HG02763 (cell line): Measurements from ENCODE around the gene NPAT.
A peak's percentile ranks its signal among the peaks of the same experiment; 100 is the strongest.
"Not testable (repeated sequence)": the region's sequence is repeated elsewhere in the genome, so short reads cannot be mapped to it uniquely, and the experiment has no call there.

Experiments
- ATAC-seq: cut with Tn5 transposase; IDR thresholded peaks from one replicate; pipeline ENCODE4 v1.9.1; 2021; ENCODE audit warnings: mild to moderate bottlenecking, moderate library complexity; ENCODE audit not compliant: unreplicated experiment

Gene NPAT

GRCh38 chr11:108220721-108221336 is 1.6 kb downstream of the NPAT start:
- ATAC-seq, result no peak

- no peak for ATAC-seq
Measured at GRCh38 chr11:108218912-108219783, 3.3 kb downstream of the NPAT start.

DNA sequence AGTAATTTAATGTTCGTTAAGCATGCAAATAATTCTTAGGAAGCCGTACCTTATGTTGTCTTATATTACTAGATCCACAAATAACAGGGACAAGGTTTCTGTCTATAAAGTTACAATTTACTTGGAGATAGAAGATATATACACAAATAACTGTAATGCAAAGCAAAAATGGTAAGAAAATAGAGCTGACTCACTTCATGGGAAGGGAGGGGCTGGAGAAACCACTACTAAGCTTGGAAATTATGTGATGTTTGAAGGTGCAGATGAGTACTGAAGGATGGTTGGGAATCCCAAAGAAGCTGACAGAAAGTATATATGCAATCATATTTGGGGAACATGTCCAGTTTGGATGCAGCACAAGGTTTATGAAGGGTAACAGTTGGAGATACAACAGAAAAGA is 4.0 kb downstream of the NPAT start:
- no peak for ATAC-seq

DNA sequence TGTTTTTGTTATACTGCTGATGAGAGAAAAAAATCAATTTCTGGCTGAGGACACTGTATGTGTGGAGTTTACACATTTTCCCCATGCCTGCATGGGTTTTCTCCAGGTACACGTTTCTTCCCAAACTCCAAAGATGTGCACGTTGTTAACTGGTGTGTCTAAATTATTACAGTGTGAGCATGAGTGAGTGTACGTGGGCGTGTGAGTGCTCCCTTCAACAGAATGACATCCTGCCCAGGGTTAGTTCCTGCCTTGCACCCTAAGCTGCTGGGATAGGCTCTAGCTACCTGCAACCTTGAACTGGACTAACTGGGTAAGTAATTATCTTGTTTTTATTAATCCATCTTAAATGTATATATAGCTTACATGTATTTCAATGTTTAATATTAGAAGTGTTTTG is 5.5 kb downstream of the NPAT start:
- ATAC-seq, result no peak

- no peak for ATAC-seq
Measured at GRCh38 chr11:108213784-108214183, 8.7 kb downstream of the NPAT start.

- no peak for ATAC-seq
Measured at GRCh38 chr11:108210441-108210840, 12.0 kb downstream of the NPAT start.

DNA sequence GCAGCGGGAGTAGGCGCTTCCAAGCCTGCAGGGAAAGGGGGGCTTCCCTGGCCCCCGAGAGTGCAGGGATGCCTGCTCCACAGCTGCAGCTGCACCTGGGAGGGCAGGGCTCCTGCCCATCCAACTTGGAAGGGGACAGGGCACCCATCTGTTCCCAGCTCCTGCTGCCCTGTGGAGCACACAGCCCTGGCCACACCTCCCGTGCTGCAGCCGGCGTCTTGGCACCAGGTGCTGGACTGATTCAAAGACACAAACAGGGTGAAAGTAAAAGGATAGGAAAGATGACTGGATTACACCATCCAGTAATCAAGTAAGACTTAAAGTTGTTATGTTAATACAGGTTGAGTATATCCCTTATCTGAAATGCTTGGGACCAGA is 14.8 kb downstream of the NPAT start:
- ATAC-seq, result no peak

DNA sequence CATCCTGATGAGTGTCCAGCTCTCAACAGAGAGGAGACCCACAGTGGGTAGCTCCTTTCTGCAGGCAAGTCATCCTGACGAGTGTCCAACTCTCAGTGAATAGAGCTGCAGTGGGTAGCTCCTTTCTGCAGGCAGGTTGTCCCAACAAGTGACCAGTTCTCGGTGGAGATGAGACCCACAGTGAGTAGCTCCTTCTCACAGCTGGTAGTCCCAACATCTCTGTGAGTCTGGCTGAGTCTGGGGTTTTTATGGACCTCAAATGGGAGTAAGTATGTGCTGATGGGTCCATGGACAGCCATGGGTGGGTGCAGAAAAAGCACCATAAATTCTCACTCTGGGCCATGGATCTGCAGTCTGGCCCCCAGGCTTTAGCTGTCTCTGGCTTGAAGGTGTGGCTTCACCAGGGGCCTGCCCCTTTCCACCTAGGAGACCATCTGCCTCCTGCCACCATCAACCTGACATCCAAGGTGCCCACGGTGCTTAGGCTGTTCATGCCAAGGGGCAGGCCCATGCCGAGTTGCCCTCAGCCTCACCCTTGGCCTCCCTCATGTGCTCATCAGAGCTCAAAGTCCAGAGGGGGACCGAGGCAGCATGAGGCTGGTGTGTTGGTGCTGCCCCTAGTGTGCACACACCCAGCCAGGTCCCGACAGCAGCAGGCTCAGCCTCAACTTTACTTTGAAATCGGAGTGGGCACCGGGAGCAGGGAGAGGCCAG is 15.3 kb downstream of the NPAT start:
- ATAC-seq, result no peak

- ATAC-seq, result no peak
Measured at GRCh38 chr11:108206171-108206570, 16.3 kb downstream of the NPAT start.

DNA sequence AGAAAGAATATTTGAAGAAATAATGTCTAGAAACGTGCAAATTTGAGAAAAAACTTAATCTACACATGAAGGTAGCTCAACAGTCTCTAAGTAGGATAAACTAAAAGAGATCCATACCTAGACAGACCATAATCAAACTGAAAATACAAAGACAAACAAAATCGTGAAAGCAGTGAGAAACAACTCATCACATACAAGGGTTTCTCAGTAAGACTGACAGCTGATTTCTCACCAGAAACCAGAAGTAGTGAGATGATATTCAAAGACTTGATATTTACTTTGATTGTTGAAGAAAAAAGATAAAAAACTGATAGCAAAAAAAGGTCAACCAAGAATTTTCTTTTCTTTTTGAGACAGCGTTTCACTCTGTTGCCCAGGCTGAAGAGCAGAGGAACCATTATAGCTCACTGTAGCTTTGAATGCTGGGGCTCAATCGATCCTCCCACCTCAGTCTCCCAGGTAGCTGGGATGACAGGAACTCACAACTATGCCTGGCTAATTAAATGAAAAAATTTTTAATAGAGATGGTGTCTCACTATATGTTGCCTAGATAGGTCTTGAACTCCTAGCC is 17.4 kb downstream of the NPAT start:
- no peak for ATAC-seq

DNA sequence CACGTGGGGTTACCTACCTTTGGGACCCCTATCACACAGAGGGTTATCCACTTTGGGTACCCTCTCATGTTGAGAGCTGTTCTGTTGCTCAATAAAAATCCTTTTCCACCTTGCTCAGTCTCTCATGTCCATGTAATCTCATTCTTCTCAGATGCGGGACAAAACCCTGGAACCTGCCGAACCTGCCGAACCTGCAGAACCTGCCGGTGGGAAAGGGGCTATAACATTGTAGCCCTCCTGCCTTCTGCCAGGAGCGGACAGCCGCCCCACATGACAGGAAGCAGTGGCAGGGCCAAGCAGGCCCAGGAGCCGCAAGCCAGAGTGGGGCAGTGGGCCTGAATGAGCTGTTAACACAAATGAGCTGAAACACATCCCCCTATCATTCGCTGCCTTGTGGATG is 18.1 kb downstream of the NPAT start:
- ATAC-seq, result no peak

- no peak for ATAC-seq
Measured at GRCh38 chr11:108203075-108203474, 19.4 kb downstream of the NPAT start.

DNA sequence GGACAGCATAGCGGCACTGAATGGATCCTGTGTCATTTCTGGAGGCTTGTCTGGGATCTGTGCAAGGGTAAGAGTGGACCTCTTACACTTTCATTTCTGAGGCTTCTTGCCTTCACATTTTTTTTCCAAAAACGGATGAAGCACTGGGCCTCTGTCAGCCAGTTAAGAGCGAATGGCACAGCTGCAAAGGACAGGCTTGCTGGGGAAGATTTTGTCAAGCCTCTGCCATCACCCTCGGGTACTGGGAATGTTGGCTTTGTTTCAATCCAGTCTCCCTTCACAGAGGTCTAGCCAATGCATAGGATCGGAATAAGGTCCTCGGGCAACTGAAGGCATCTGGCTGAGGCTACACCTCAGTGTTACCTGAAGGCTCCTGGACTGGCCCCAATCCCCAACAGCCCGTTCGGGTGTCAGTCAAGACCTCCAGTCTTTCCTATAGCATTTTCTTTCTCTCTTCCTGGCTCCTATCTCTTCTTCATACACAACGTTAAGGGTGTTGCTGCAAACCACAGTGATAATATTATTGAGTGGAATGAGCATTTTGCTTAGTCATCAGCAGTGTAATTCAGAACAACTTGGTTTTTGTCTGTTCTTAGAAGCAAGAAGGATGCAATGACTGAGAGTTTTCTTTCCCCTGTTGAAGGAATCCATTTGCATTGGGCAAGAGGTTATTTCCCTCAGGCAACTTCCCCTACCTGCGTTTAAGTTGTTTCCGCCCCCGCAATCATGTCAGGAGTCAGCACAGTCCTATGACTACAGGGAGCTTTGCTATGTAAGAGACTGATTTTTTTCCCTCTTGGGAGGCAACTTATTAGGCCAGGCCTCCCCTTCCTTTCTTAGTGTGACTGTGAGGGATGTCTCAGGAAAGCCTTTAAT is 22.8 kb downstream of the NPAT start:
- peak; percentile 72 for ATAC-seq

DNA sequence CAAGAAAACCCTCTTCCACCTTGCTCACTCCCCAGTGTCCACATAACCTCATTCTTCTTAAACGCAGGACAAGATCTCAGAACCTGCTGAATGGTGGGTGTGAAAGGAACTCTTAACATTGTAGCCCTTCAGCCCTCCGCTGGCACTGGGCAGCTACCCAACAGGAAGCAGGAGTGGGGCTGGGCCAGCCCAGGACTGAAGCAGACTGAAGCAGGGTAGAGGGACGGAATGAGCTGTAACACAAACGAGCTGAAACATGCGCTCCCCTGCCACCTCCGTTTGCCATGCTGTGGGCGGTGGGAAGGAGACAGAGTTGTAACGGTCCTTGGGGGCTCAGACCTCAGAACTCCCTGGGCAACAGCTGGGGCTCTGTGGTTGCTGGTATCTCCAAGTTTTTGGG is 23.6 kb downstream of the NPAT start:
- no peak for ATAC-seq

GRCh38 chr11:108197351-108197750 is 25.1 kb downstream of the NPAT start:
- no peak for ATAC-seq

DNA sequence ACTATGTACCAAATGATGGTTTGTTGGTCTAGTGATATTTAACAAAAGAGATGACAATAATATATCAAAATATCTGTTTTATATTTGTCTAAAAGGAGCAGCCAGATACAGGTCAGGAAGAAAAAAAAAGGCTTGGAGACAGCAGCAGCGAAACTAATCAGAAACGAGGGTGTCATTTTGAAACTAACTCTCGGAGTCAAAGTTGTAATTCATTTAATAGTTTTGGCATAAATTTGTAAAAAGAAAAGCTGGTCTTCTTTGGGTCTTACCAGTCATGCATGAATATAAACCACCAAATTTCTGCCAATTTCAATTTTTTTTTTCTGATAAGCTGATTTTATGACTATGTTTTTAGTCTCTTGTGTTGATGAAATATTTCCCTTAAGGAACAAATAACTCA is 25.5 kb downstream of the NPAT start:
- ATAC-seq, result no peak

DNA sequence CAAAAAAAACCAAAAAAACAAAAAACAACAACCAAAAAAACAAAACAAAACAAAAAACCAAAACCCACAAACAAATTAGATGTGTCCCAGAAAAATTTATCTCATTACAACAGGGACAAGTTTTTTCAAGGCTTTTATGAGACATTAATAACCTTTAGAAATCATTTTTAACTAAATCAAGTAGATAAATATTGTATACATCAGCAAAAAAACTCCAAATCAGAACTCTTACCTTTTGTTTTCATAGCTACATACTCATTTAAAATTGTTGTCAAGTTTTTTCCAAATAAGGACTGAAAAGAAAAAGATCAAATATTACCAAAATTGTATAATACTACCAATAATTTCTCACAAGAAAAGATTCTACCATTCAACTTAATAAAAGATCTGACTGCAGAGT is 28.7 kb downstream of the NPAT start:
- no peak for ATAC-seq

DNA sequence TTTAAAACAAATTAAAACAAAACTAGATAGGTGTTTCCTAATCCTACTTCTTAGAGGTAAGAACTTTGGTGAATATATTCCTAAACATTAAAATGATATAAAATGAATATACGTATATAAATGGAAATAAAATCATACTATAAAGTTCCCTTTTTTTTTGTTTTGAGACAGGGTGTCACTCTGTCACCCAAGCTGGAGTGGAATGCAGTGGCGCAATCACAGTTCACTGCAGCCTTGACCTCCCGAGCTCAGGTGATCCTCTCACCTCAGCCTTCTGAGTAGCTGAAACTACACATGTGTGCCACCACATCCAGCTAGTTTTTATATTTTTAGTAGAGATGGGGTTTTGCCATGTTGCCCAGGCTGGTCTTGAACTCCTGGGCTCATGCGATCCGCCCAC is 44.9 kb downstream of the NPAT start:
- no peak for ATAC-seq

GRCh38 chr11:108170184-108170583 is 52.3 kb downstream of the NPAT start:
- no peak for ATAC-seq

GRCh38 chr11:108167624-108168023 is 54.8 kb downstream of the NPAT start:
- ATAC-seq, result no peak

- ATAC-seq, result not testable (repeated sequence)
Measured at GRCh38 chr11:108162878-108163277, 59.6 kb downstream of the NPAT start.
